Measurements from ENCODE around the gene OR51B4.

OR51B4 gene

GRCh38 chr11:5267033-5267563, 34.6 kb downstream of the OR51B4 start:
- ChIA-PET POLR2A (no interaction called here), CTCF (no interaction called here)
- no peaks in the 10 kb centered on the region for H3K36me3 ChIP-seq (ENCODE audit: control insufficient read depth in 2 of 2, insufficient read depth in 1 of 2, low read length in 2 of 2)
- no peaks in the 10 kb centered on the region for H3K4me1 ChIP-seq (ENCODE audit: control insufficient read depth, insufficient read depth, low read length)
- TF ChIP-seq ZNF639 (tag by site-specific recombination; IDR thresholded peaks at IDR 0.05) (no peak), ZNF155 (tag by site-specific recombination; IDR thresholded peaks at IDR 0.05) (no peak), ZNF133 (tag by site-specific recombination; IDR thresholded peaks at IDR 0.05) (no peak), ZXDB (tag by site-specific recombination; IDR thresholded peaks at IDR 0.05) (no peak), ZNF513 (tag by site-specific recombination; IDR thresholded peaks at IDR 0.05) (no peak), GLIS1 (tag by site-specific recombination; IDR thresholded peaks at IDR 0.05) (no peak), ZNF169 (tag by site-specific recombination; IDR thresholded peaks at IDR 0.05) (no peak)
- H3K27ac ChIP-seq (ENCODE audit: extremely low read depth, low read depth, low read length): no peak overlapping the region
- H3K9me3 ChIP-seq (ENCODE audit: control insufficient read depth, insufficient read depth, low read depth, low read length): no peaks in the 10 kb centered on the region
- H3K4me3 ChIP-seq (ENCODE audit: low read depth, low read length): no peak overlapping the region

- TF ChIP-seq ZNF704 (tag by site-specific recombination; IDR thresholded peaks at IDR 0.05) (no peak), ZNF670 (tag by site-specific recombination; IDR thresholded peaks at IDR 0.05; ENCODE audit: low read depth) (no peak), ZNF701 (tag by site-specific recombination; IDR thresholded peaks at IDR 0.05) (no peak), ZNF639 (tag by site-specific recombination; IDR thresholded peaks at IDR 0.05) (no peak), SCRT1 (tag by site-specific recombination; IDR thresholded peaks at IDR 0.05; ENCODE audit: borderline replicate concordance) (no peak), ZBTB26 (tag by site-specific recombination; optimal IDR thresholded peaks at IDR 0.05) (no peak), ZNF548 (tag by site-specific recombination; IDR thresholded peaks at IDR 0.05) (no peak), ZNF660 (tag by site-specific recombination; IDR thresholded peaks at IDR 0.05) (no peak), ZNF114 (tag by site-specific recombination; IDR thresholded peaks at IDR 0.05) (no peak), ZNF341 (tag by site-specific recombination; IDR thresholded peaks at IDR 0.05; ENCODE audit: low read depth) (no peak), ZNF473 (tag by site-specific recombination; IDR thresholded peaks at IDR 0.05) (no peak), ZNF544 (tag by site-specific recombination; IDR thresholded peaks at IDR 0.05) (no peak), ZNF555 (tag by site-specific recombination; conservative IDR thresholded peaks at IDR 0.05) (no peak), PRDM1 (tag by site-specific recombination; IDR thresholded peaks at IDR 0.05) (no peak), ZNF76 (tag by site-specific recombination; IDR thresholded peaks at IDR 0.05; ENCODE audit: borderline replicate concordance, low read depth) (no peak), PRDM6 (tag by site-specific recombination; IDR thresholded peaks at IDR 0.05) (no peak)
- H3K4me1 ChIP-seq (ENCODE audit: control insufficient read depth, insufficient read depth, low read length): no peaks in the 10 kb centered on the region
Observed at GRCh38 chr11:5266609-5267008, 35.1 kb downstream of the OR51B4 start.

More at GRCh38 chr11:5266609-5267008, 35.1 kb downstream of the OR51B4 start:
- H3K27ac ChIP-seq (ENCODE audit: extremely low read depth, low read depth, low read length): no peak overlapping the region
- CTCF ChIA-PET: no interaction called here
- POLR2A ChIA-PET: no interaction called here
- no peak overlapping the region for H3K4me3 ChIP-seq (ENCODE audit: low read depth, low read length)
- no peaks in the 10 kb centered on the region for H3K36me3 ChIP-seq (ENCODE audit: control insufficient read depth in 2 of 2, insufficient read depth in 1 of 2, low read length in 2 of 2)
- H3K9me3 ChIP-seq (ENCODE audit: control insufficient read depth, insufficient read depth, low read depth, low read length): no peaks in the 10 kb centered on the region
